ENCODE data around the gene KIAA1217. TPM values are rescaled to one million over a fixed set of nuclear protein-coding genes. Genes with fewer than 3 reads are reported as not detected.

KIAA1217 gene
- total and polyA plus RNA-seq, 2 of the 8 experiments (the other 6 are each of a cell fraction or from before 2014, with no cell fraction given) = 4.5 to 15.6 TPM

- Histone ChIP-seq H3K56ac (replicated peaks; ENCODE audit: insufficient read length, low read depth, low read length) (no peak overlapping the region), H2BK120ac (replicated peaks; ENCODE audit: low read depth, low read length) (no peak overlapping the region), H4K8ac (ENCODE audit: extremely low read depth, insufficient read depth, low read length) (no peak overlapping the region), H3K18ac (ENCODE audit: extremely low read depth, low read length) (no peak overlapping the region), H2BK20ac (ENCODE audit: low read length) (no peak overlapping the region), H2AK5ac (ENCODE audit: low read depth, low read length) (no peak overlapping the region), H3K4ac (replicated peaks; ENCODE audit: insufficient read length, low read depth, low read length) (no peak overlapping the region), H3K9me3 (ENCODE audit: insufficient read depth in 2 of 2, low read depth in 1 of 2, low read length in 1 of 2) (no peaks in the 10 kb centered on the region), H3K27me3 (replicated peaks in 1 of 4; ENCODE audit: control insufficient read depth in 3 of 4, extremely low read depth in 1 of 4, insufficient read depth in 3 of 4, low read length in 3 of 4) (no peaks in the 10 kb centered on the region), H2AFZ (ENCODE audit: low read length) (no peak overlapping the region), H3K23me2 (ENCODE audit: low read depth, low read length) (no peaks in the 10 kb centered on the region), H3K14ac (ENCODE audit: insufficient read length) (no peak overlapping the region), H3K27ac (ENCODE audit: low read depth, low read length) (no peak overlapping the region), H3K4me1 (replicated peaks in 1 of 4; ENCODE audit: control insufficient read depth in 3 of 4, insufficient read depth in 4 of 4, low read length in 3 of 4) (no peaks in the 10 kb centered on the region), H2BK15ac (ENCODE audit: low read length) (no peak overlapping the region), H4K5ac (ENCODE audit: insufficient read length, low read depth, low read length) (no peak overlapping the region), H3K4me2 (ENCODE audit: insufficient read depth in 1 of 2, low read depth in 2 of 2, low read length in 2 of 2) (no peak overlapping the region), H2BK5ac (ENCODE audit: low read depth, low read length) (no peak overlapping the region), H3K4me3 (ENCODE audit: extremely low read depth in 1 of 4, insufficient read depth in 2 of 4, low read depth in 3 of 4, low read length in 4 of 4) (no peak overlapping the region), H3K79me2 (ENCODE audit: control insufficient read depth in 1 of 2, insufficient read depth in 2 of 2, low read length in 2 of 2) (no peaks in the 10 kb centered on the region), H2BK12ac (ENCODE audit: low read depth, low read length) (no peak overlapping the region), H4K91ac (replicated peaks; ENCODE audit: insufficient read length, low read length) (no peak overlapping the region), H3K79me1 (ENCODE audit: low read depth, low read length) (no peaks in the 10 kb centered on the region), H3K23ac (ENCODE audit: insufficient read length) (no peak overlapping the region), H4K20me1 (replicated peaks in 1 of 2; ENCODE audit: control insufficient read depth in 1 of 2, insufficient read depth in 2 of 2, low read length in 2 of 2) (peaks cover 0 to 2% of the 10 kb centered on the region in 2 experiments), H3K9ac (replicated peaks in 1 of 4; ENCODE audit: extremely low read depth in 1 of 4, low read depth in 3 of 4, low read length in 3 of 4) (no peak overlapping the region), H3K36me3 (ENCODE audit: control insufficient read depth in 2 of 4, insufficient read depth in 4 of 4, low read length in 3 of 4) (peaks cover 0 to 24% (median 5%) of the 10 kb centered on the region in 4 experiments; a peak in 3 of 8 replicates)
- ChIA-PET CTCF (ENCODE audit: partially characterized antibody) (interaction anchor here (1.2 to 1.5 kb wide), 2 partner anchors 12 to 18 kb away, joined by 3 read pairs; no protein-coding TSS in a partner anchor), POLR2A (ENCODE audit: partially characterized antibody) (no interaction called here)
- 89% methylated on average over 2 of the region's 2 CpGs; no CpG with 5 or more reads in 1 of the 2 experiments for WGBS, 2 experiments (ENCODE audit: extremely low coverage in 1 of 2, insufficient coverage in 1 of 2, insufficient read length in 1 of 2, insufficient replicate concordance in 2 of 2, low coverage in 1 of 2, low lambda C conversion rate in 2 of 2, missing lambda C conversion rate in 1 of 2)
- no peak for DNase-seq (ENCODE audit: low read depth in 1 of 2, low spot score in 2 of 2)
- no peak for FAIRE-seq
- no peak for TF ChIP-seq SAP30 (IDR thresholded peaks at IDR 0.05; ENCODE audit: insufficient read depth, insufficient replicate concordance, low read length)
- no peak for TF ChIP-seq CHD1 (IDR thresholded peaks at IDR 0.05; ENCODE audit: low read depth, low read length)
- no peak for TF ChIP-seq CHD2 (IDR thresholded peaks at IDR 0.05; ENCODE audit: low read length)
- TF ChIP-seq TEAD4 (IDR thresholded peaks at IDR 0.05; ENCODE audit: low read depth, low read length) = no peak
These were observed 380.3 kb downstream of the KIAA1217 start for GRCh38 chr10:24589265-24589664.

Data from H1 (cell line).